ENCODE results near the gene ATG9B. TPM values are rescaled to one million over a fixed set of nuclear protein-coding genes. Genes with fewer than 3 reads are reported as not detected.
A peak's percentile ranks its signal among the peaks of the same experiment; 100 is the strongest.

ATG9B gene
- total and polyA plus RNA-seq, 9 of the 15 experiments (the other 6 are each of a cell fraction or from before 2014, with no cell fraction given) = 0.29 to 8.0 (median 2.1) TPM

DNA sequence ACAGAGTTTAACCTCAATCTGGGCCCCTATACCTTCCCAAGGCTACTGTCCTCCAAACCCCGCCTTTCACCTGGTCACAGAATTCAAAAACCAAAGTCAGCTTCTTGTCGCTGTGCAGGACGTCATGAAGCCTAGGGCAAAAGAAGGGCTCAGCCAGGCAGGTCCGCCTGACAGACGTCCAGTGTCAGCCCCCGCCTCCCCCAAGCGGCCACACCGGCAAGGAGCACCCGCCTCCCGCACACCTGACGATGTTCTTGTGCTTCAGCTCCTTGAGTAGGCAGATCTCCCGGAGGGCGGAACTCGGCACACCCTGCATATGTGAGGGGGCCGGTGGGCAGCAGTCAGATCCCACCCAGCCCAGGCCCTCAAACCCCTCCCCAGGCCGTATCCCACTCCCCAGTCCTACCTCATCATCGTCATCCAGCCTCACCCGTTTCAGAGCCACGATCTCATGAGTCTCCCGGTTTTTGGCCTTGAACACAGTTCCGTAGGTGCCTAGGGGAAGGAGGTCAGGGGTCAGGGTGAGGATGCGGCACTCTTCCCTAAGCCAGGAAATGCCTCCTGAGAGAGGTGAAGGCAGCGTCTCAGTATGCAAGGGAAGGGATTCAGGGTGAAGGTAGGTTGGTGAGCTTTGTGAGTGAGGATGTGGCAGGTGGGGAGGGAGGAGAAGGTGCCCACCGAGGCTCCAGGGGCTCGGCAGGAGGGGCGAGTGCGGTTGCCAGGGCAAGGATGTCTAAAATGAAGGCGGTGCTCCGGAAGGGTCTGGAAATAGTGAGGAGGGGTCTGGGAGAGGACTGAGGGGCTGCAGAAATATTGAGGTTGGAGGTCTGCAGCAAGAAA lies 32.6 kb upstream of the ATG9B start (continued):
- TF ChIP-seq, protein P1, sequence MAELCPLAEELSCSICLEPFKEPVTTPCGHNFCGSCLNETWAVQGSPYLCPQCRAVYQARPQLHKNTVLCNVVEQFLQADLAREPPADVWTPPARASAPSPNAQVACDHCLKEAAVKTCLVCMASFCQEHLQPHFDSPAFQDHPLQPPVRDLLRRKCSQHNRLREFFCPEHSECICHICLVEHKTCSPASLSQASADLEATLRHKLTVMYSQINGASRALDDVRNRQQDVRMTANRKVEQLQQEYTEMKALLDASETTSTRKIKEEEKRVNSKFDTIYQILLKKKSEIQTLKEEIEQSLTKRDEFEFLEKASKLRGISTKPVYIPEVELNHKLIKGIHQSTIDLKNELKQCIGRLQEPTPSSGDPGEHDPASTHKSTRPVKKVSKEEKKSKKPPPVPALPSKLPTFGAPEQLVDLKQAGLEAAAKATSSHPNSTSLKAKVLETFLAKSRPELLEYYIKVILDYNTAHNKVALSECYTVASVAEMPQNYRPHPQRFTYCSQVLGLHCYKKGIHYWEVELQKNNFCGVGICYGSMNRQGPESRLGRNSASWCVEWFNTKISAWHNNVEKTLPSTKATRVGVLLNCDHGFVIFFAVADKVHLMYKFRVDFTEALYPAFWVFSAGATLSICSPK (IDR thresholded peaks at IDR 0.05; ENCODE audit: borderline replicate concordance) = no peak
- TF ChIP-seq HDAC8 (tag; IDR thresholded peaks at IDR 0.05) = no peak
- TF ChIP-seq EZH2 (IDR thresholded peaks at IDR 0.05; ENCODE audit: borderline replicate concordance, low read depth, low read length) = no peak
- no peak for TF ChIP-seq NCOA6 (IDR thresholded peaks at IDR 0.05)
- TF ChIP-seq, protein P2, sequence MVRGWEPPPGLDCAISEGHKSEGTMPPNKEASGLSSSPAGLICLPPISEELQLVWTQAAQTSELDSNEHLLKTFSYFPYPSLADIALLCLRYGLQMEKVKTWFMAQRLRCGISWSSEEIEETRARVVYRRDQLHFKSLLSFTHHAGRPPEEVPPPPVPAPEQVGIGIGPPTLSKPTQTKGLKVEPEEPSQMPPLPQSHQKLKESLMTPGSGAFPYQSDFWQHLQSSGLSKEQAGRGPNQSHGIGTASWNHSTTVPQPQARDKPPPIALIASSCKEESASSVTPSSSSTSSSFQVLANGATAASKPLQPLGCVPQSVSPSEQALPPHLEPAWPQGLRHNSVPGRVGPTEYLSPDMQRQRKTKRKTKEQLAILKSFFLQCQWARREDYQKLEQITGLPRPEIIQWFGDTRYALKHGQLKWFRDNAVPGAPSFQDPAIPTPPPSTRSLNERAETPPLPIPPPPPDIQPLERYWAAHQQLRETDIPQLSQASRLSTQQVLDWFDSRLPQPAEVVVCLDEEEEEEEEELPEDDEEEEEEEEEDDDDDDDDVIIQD (CRISPR knock-in tag; IDR thresholded peaks at IDR 0.05) = no peak
- no peak for TF ChIP-seq HLTF (IDR thresholded peaks at IDR 0.05)
- no peak for TF ChIP-seq POLR3A (IDR thresholded peaks at IDR 0.05; ENCODE audit: borderline replicate concordance, extremely low read depth, insufficient read depth, insufficient read length)
- TF ChIP-seq PHF21A (IDR thresholded peaks at IDR 0.05; ENCODE audit: borderline replicate concordance, low read depth) = no peak
- no peak for TF ChIP-seq ZNF668 (CRISPR knock-in tag; IDR thresholded peaks at IDR 0.05)
- TF ChIP-seq HNRNPL (IDR thresholded peaks at IDR 0.05; ENCODE audit: low read depth, low read length) = no peak
- TF ChIP-seq, protein P3, sequence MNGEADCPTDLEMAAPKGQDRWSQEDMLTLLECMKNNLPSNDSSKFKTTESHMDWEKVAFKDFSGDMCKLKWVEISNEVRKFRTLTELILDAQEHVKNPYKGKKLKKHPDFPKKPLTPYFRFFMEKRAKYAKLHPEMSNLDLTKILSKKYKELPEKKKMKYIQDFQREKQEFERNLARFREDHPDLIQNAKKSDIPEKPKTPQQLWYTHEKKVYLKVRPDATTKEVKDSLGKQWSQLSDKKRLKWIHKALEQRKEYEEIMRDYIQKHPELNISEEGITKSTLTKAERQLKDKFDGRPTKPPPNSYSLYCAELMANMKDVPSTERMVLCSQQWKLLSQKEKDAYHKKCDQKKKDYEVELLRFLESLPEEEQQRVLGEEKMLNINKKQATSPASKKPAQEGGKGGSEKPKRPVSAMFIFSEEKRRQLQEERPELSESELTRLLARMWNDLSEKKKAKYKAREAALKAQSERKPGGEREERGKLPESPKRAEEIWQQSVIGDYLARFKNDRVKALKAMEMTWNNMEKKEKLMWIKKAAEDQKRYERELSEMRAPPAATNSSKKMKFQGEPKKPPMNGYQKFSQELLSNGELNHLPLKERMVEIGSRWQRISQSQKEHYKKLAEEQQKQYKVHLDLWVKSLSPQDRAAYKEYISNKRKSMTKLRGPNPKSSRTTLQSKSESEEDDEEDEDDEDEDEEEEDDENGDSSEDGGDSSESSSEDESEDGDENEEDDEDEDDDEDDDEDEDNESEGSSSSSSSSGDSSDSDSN (IDR thresholded peaks at IDR 0.05; ENCODE audit: borderline replicate concordance in 1 of 2, low read depth in 2 of 2, low read length in 2 of 2) = 0 out of 4 replicates have a peak, but pooled peaks of 1 of the 2 experiments have one; percentile 24
- TF ChIP-seq HMGN3 (IDR thresholded peaks at IDR 0.05; ENCODE audit: borderline replicate concordance, extremely low read depth, insufficient read length, low read depth, low read length) = no peak
- no peak for TF ChIP-seq RHOXF2B (CRISPR knock-in tag; conservative IDR thresholded peaks at IDR 0.05)
- no peak for TF ChIP-seq RAD51 (IDR thresholded peaks at IDR 0.05; ENCODE audit: borderline replicate concordance, low read depth)
- TF ChIP-seq RBFOX2 (IDR thresholded peaks at IDR 0.05; ENCODE audit: low read depth, low read length) = no peak
- TF ChIP-seq MTA1 (IDR thresholded peaks at IDR 0.05; ENCODE audit: borderline replicate concordance) = 0 out of 2 replicates have a peak, but pooled peaks have one; percentile 34
- TF ChIP-seq ZFX (CRISPR knock-in tag; IDR thresholded peaks at IDR 0.05) = no peak
